Stomach smooth muscle (tissue), 2 donors: ENCODE data around the gene CHD9.

Experiments used
- H3K27ac ChIP-seq: one replicate; pipeline ENCODE4 v1.7.0; 2013; ENCODE audit warnings: mild to moderate bottlenecking, low read length, inconsistent platforms
- H3K27me3 ChIP-seq, 2 donors: one replicate each; pipeline ENCODE4 v1.7.0; 2013; ENCODE audit warnings: low read length in 2 of 2; ENCODE audit not compliant: insufficient read depth in 2 of 2, control insufficient read depth in 1 of 2
- H3K36me3 ChIP-seq, 2 donors: one replicate each; pipeline ENCODE4 v1.7.0; 2013; ENCODE audit warnings: low read length in 2 of 2; ENCODE audit not compliant: control insufficient read depth in 2 of 2, insufficient read depth in 2 of 2
- H3K4me1 ChIP-seq: one replicate; pipeline ENCODE4 v1.7.0; 2013; ENCODE audit warnings: low read length; ENCODE audit not compliant: control insufficient read depth, insufficient read depth
- H3K4me3 ChIP-seq, 2 donors: one replicate each; pipeline ENCODE4 v1.7.0; 2013; ENCODE audit warnings: low read length in 2 of 2
- H3K9ac ChIP-seq, 2 donors: one replicate each; pipeline ENCODE4 v1.7.0; 2013; ENCODE audit warnings: low read length in 2 of 2, mild to moderate bottlenecking in 1 of 2
- H3K9me3 ChIP-seq, 2 donors: one replicate each; pipeline ENCODE4 v1.7.0; 2013; ENCODE audit warnings: low read length in 2 of 2; ENCODE audit not compliant: control insufficient read depth in 2 of 2
- donor health status: healthy.
- donor health status: Pancreatic carcinoma.

The CHD9 gene

GRCh38 chr16:53374800-53375199, 320.0 kb downstream of the CHD9 start:
- Histone ChIP-seq H3K27me3 (peaks cover 11 to 16% of the 10 kb centered on the region in 2 donors), H3K4me1 (no peaks in the 10 kb centered on the region), H3K9ac (no peak overlapping the region), H3K27ac (no peak overlapping the region), H3K36me3 (no peaks in the 10 kb centered on the region), H3K9me3 (no peaks in the 10 kb centered on the region), H3K4me3 (no peak overlapping the region)

- Histone ChIP-seq H3K4me3 (no peak overlapping the region), H3K9ac (no peak overlapping the region), H3K4me1 (no peaks in the 10 kb centered on the region), H3K9me3 (no peaks in the 10 kb centered on the region), H3K27ac (no peak overlapping the region), H3K27me3 (peaks cover 7 to 8% of the 10 kb centered on the region in 2 donors), H3K36me3 (no peaks in the 10 kb centered on the region)
Measured at GRCh38 chr16:53378138-53378537, 323.3 kb downstream of the CHD9 start.
